ENCODE results near the gene FAM222A.

Gene FAM222A

DNA sequence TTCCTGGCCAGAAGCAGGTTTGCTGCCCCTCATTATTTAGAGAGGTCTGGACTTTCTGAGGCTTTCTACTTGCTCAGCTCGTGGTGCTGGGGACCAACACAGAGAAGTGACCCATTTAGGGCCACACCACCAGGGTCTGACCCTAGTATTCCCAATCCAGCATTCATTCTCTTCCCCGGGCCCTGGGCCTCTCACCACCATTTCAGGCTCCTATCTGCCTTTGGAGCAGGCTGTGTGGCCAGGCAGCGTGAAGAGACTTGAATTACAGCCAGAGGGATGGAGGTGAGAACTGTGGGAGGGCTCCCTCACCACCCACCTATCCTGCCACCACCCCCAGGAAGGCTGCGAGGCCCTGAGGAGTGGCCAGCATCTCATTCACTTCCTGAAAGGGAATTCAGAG lies 24.6 kb downstream of the FAM222A start:
- no peak for DNase-seq (ENCODE audit: low read depth)

DNA sequence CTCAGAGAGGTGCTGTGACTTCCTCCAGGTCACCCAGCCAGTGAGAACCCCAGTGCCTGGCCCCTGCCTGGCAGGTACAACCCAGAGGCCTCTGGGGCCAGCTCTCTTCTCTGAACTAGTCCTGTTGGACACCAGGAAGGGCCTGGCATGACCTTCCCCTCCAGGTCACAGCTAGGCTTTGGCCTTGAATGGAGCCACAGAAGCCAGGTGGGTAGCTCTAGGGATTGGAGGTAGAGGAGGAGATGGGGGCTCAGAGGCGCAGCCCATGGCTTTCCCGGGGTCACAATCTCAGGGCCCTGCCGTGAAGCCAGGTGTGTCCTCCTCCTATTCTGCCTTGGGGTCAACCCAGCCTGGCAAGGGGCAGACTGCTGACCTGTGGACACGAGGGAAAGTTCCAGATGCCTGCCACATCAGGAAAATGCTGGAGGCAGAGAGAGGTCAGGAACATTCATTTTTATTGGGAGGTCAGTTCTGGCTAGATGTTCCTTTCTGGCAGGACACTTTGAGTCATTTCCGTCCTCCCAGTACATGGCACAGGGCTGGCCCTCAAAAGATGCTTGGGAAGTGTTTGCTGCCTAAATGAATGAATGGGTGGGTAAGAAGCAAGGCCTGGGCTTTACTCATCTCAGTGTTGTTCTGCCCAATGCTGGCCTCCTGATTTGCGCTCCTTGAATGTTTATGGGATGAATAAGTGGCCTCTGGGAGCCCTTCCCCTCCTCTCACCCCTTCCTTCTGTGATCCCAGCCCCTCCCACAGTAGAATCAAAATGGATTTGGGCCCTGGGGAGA lies 25.4 kb downstream of the FAM222A start:
- DNase-seq (ENCODE audit: low read depth), result no peak

GRCh38 chr12:109739747-109740693 lies 26.4 kb downstream of the FAM222A start:
- DNase-seq (ENCODE audit: low read depth), result no peak

- no peak for DNase-seq (ENCODE audit: low read depth)
These were observed 27.1 kb downstream of the FAM222A start for GRCh38 chr12:109740694-109741245.

DNA sequence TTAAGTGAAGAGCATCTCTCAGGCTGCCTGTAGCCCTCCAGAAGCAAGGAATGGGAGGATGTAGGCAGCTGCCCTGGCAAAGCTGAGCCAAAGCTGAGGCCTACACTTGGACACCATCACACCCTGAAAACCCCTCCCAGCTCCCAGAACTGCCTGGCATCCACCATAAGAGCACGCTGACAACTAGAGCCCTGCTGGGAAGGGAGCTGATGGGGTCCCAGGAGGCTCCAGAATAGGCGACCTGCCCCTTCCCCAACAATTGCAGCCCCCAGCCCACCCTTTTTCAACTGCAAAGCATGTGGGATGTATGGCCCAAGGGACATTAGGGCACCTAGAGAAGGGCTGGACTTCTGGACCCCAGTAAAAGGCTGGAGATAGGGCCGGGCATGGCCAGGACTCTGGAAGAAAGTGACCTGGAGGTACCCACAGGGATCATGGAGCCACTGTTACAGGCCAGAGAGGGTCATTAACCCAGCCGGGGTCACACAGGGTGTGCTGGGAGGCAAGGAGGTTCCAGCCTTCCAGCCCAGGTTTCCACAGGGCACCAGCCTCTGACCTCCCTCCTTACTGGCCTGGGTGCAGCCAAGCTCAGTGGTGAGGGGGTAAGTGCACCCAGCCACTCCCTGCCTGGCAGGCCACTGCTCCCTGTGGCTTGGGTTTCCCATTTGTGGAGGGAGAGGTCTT lies 27.8 kb downstream of the FAM222A start:
- DNase-seq (ENCODE audit: low read depth), result no peak

- no peak for DNase-seq (ENCODE audit: low read depth)
These were observed 28.5 kb downstream of the FAM222A start for GRCh38 chr12:109741970-109742703.

GRCh38 chr12:109743076-109743910 lies 29.7 kb downstream of the FAM222A start:
- DNase-seq (ENCODE audit: low read depth), result no peak

- DNase-seq (ENCODE audit: low read depth), result no peak
These were observed 30.4 kb downstream of the FAM222A start for GRCh38 chr12:109744026-109744425.

DNA sequence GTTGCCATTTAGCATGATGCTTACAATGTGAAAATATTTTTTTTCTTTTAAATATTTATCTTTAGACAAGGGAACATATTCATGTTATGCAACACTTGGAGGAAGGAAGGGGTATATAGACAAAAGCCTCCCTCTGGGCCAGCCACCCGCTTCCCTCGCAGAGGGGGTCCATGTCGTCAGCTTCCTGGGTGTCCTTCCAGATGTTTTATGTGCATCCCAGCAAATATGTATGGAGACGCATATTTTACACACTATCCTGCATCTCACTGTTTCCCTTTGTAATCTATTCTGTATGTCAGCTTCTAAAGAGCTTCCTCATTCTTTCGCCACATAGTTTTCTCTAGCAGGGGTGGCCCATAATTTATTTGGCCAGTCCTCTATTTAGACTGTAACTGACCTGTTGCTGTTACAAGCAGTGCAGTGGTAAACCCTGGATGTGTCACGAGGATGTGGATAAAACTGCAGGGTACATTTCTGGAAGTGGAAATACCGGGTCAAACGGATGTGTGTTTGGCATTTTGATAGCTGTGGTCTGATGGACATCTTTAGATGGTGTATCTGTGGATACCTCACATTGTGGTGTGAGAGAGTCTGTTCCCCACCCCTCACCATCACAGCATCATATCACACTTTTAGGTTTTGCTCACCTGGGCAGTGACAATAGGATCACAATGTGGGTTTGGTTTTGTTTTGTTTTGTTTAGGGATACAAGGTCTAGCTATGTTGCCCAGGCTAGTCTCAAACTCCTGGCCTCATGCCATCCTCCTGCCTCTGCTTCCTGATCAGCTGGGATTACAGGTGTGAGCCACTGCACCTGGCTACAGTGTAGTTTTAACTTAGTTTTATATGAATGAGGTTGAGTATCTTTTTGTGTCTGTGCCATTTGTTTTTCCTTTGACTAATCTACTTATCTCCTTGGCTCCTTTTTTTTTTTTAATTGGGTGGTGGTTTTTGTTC lies 31.6 kb downstream of the FAM222A start:
- no peak for DNase-seq (ENCODE audit: low read depth)

- no peak for DNase-seq (ENCODE audit: low read depth)
These were observed 38.8 kb downstream of the FAM222A start for GRCh38 chr12:109752117-109753053.

DNA sequence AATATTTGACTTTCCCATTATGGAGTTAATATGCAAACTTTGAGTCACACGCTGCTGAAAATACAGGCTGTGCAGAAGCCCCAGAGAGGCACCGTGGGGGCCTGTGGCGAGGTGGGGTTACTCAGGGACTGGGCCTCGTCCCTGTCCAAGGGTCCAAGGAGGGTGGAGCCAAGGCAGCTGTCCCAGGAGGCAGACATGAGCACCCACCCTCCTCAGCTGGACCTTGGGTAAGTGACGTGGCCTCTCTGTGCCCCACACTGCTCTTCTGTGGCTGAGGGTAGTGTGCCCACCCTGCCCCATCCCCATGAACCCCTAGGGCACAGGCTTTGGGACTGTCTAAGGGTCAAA lies 39.4 kb downstream of the FAM222A start:
- no peak for DNase-seq (ENCODE audit: low read depth)

DNA sequence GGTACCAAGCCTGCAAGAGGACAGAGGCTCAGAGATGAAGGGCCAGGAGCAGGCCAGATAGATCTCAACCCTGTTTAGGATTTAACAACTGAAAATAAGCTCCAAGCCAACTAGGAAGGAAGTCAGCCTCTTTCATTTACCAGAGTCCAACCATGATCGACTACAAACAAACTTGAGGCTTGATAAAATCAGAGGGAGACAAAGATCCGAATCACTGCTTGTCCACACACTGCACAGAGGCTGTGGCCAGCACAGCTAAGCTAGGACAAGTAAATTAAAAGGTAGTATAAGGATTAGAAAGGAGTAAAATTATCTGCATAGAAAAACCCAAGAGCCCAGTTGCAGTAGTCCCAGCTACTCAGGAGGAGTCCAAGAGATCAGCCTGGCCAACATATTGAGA lies 40.3 kb downstream of the FAM222A start:
- no peak for DNase-seq (ENCODE audit: low read depth)

- no peak for DNase-seq (ENCODE audit: low read depth)
These were observed 42.8 kb downstream of the FAM222A start for GRCh38 chr12:109756457-109756856.

DNA sequence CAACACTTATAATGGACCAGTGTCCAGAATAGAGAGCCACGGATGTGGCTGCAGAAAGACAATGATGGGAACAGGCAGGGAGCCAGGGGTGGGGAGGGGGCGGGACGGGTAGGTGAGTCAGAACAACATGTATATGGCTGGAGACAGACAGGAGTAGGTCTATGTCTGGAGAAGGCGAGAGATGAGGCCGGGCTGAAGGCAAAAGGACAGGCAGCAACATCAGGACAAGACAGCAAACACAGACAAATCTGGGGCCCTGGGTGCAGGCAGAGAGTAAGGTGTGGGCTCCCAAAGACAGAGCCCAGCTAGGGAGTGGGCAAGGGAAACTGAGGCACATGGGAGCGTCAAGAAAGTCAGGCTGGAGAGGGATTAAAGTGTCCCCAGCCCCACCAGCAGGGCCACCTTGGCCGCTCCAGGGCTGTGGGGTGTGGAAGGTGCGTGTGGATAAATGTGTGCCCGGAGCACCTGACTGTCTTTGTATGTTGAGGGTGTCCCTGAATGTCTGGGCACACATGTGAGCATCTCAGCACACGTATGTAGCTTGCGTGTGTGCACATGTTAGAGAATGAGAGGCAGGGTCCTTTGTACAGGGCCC lies 44.1 kb downstream of the FAM222A start:
- DNase-seq (ENCODE audit: low read depth), result no peak

GRCh38 chr12:109758426-109759420 lies 45.1 kb downstream of the FAM222A start:
- no peak for DNase-seq (ENCODE audit: low read depth)

DNA sequence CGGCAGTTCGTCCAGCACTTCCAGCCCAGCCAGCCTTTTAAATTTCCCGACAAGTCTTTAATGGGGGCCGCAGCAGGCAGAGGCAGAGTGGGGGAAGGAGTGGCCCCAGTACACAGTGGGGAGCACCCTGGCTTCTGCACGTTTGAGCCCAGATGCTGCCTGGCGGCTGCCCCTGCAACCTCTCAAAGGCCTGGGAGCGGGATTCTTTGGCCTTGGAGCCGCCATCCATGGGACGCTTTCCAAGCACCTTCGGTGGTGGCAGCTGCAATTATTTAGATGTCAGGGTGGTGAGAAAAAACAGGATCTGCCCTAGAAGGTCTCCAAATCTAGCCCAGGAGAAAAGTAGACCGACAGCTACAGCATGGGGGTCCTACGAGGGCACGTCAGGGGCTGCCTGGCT lies 46.0 kb downstream of the FAM222A start:
- no peak for DNase-seq (ENCODE audit: low read depth)

Data from stimulated activated CD8-positive, alpha-beta memory T cell treated with anti-CD3 and anti-CD28 coated beads, Interleukin-4, amount 100 ng/mL, for 24 hours (primary cell).